SKM-1 (cell line): ENCODE measurements around the gene EXOSC5.
"Not testable (repeated sequence)": the region's sequence is repeated elsewhere in the genome, so short reads cannot be mapped to it uniquely, and the experiment has no call there.

Experiments used
- DNase-seq: peaks from one replicate; lab custom pipeline; 2025; ENCODE audit not compliant: unreplicated experiment; lab: John Stamatoyannopoulos, UW

The EXOSC5 gene

GRCh38 chr19:41351339-41352245 is 45.6 kb downstream of the EXOSC5 start:
- peak; percentile 63 for DNase-seq

GRCh38 chr19:41350735-41351338 is 46.3 kb downstream of the EXOSC5 start:
- DNase-seq: no peak

GRCh38 chr19:41346916-41347315 is 50.2 kb downstream of the EXOSC5 start:
- DNase-seq: not testable (repeated sequence)

- no peak for DNase-seq
Measured at GRCh38 chr19:41344162-41344561, 53.0 kb downstream of the EXOSC5 start.

- no peak for DNase-seq
Measured at GRCh38 chr19:41341669-41342490, 55.3 kb downstream of the EXOSC5 start.

- DNase-seq: no peak
Measured at GRCh38 chr19:41339936-41340335, 57.2 kb downstream of the EXOSC5 start.
